MG63 (cell line): ENCODE measurements around the gene ATXN1. TPM values are rescaled to one million over a fixed set of nuclear protein-coding genes. Genes with fewer than 3 reads are reported as not detected.

Experiments used
- DNase-seq: peaks from one replicate; pipeline ENCODE4 v3.0.0-alpha.2; 2020
- H3K27me3 ChIP-seq: fragments of 250-450 bp; sonication (Bioruptor Pico); 2 replicates; pipeline ENCODE4 v1.5.1; 2020; ENCODE audit warnings: mild to moderate bottlenecking, moderate library complexity
- H3K36me3 ChIP-seq: fragments of 250-450 bp; sonication (Bioruptor Pico); 2 replicates; pipeline ENCODE4 v1.5.1; 2020; ENCODE audit warnings: mild to moderate bottlenecking, moderate library complexity
- H3K4me3 ChIP-seq: fragments of 250-450 bp; sonication (Bioruptor Pico); 2 replicates; pipeline ENCODE4 v1.5.1; 2020; ENCODE audit warnings: mild to moderate bottlenecking, moderate library complexity
- H3K9me3 ChIP-seq: fragments of 250-450 bp; sonication (Bioruptor Pico); 2 replicates; pipeline ENCODE4 v1.5.1; 2020; ENCODE audit warnings: mild to moderate bottlenecking, moderate library complexity
- total RNA-seq: library from RNA; depleted of rRNA; stranded (reverse); fragments of >200 nt; shearing (Covaris generic); gene quantifications from 2 replicates; pipeline ENCODE4 v1.2.3, GENCODE V29; 2014; ENCODE audit warnings: low replicate concordance

ATXN1 gene
- total RNA-seq, 1 experiment from 2014 or later = 5.9 TPM

GRCh38 chr6:16684896-16685554 is 76.2 kb downstream of the ATXN1 start:
- Histone ChIP-seq H3K36me3 (no peaks in the 10 kb centered on the region), H3K9me3 (no peaks in the 10 kb centered on the region), H3K4me3 (no peak overlapping the region), H3K27me3 (no peaks in the 10 kb centered on the region)
- peak; percentile 65 for DNase-seq

GRCh38 chr6:16684195-16684689 is 77.0 kb downstream of the ATXN1 start:
- DNase-seq = no peak
- Histone ChIP-seq H3K27me3 (no peaks in the 10 kb centered on the region), H3K9me3 (no peaks in the 10 kb centered on the region), H3K4me3 (no peak overlapping the region), H3K36me3 (no peaks in the 10 kb centered on the region)

GRCh38 chr6:16683641-16684194 is 77.5 kb downstream of the ATXN1 start:
- H3K27me3 ChIP-seq = no peaks in the 10 kb centered on the region
- DNase-seq = peak; percentile 83
- H3K9me3 ChIP-seq = no peaks in the 10 kb centered on the region
- no peak overlapping the region for H3K4me3 ChIP-seq
- no peaks in the 10 kb centered on the region for H3K36me3 ChIP-seq

- Histone ChIP-seq H3K36me3 (no peaks in the 10 kb centered on the region), H3K4me3 (no peak overlapping the region), H3K27me3 (no peaks in the 10 kb centered on the region), H3K9me3 (no peaks in the 10 kb centered on the region)
- DNase-seq = peak; percentile 58
Observed at GRCh38 chr6:16681260-16681873, 79.9 kb downstream of the ATXN1 start.

- no peaks in the 10 kb centered on the region for H3K9me3 ChIP-seq
- no peak overlapping the region for H3K4me3 ChIP-seq
- no peaks in the 10 kb centered on the region for H3K27me3 ChIP-seq
- DNase-seq = no peak
- H3K36me3 ChIP-seq = no peaks in the 10 kb centered on the region
Observed at GRCh38 chr6:16679050-16679449, 82.2 kb downstream of the ATXN1 start.

- Histone ChIP-seq H3K9me3 (no peaks in the 10 kb centered on the region), H3K36me3 (no peaks in the 10 kb centered on the region), H3K4me3 (no peak overlapping the region), H3K27me3 (no peaks in the 10 kb centered on the region)
- no peak for DNase-seq
Observed at GRCh38 chr6:16677458-16677857, 83.8 kb downstream of the ATXN1 start.

- no peaks in the 10 kb centered on the region for H3K9me3 ChIP-seq
- DNase-seq = peak; percentile 12
- no peaks in the 10 kb centered on the region for H3K36me3 ChIP-seq
Observed at GRCh38 chr6:16676978-16677377, 84.3 kb downstream of the ATXN1 start.

GRCh38 chr6:16676376-16676775 is 84.9 kb downstream of the ATXN1 start:
- Histone ChIP-seq H3K9me3 (no peaks in the 10 kb centered on the region), H3K4me3 (no peak overlapping the region), H3K36me3 (no peaks in the 10 kb centered on the region), H3K27me3 (no peaks in the 10 kb centered on the region)
- no peak for DNase-seq

More at GRCh38 chr6:16676978-16677377, 84.3 kb downstream of the ATXN1 start:
- Histone ChIP-seq H3K27me3 (no peaks in the 10 kb centered on the region), H3K4me3 (no peak overlapping the region)

GRCh38 chr6:16674801-16675392 is 86.4 kb downstream of the ATXN1 start:
- Histone ChIP-seq H3K4me3 (no peak overlapping the region), H3K27me3 (no peaks in the 10 kb centered on the region), H3K9me3 (no peaks in the 10 kb centered on the region), H3K36me3 (no peaks in the 10 kb centered on the region)
- DNase-seq = no peak

- H3K36me3 ChIP-seq = no peaks in the 10 kb centered on the region
- DNase-seq = no peak
- no peak overlapping the region for H3K4me3 ChIP-seq
- no peaks in the 10 kb centered on the region for H3K9me3 ChIP-seq
- no peaks in the 10 kb centered on the region for H3K27me3 ChIP-seq
Observed at GRCh38 chr6:16673011-16673797, 88.1 kb downstream of the ATXN1 start.

- no peak for DNase-seq
- Histone ChIP-seq H3K36me3 (no peaks in the 10 kb centered on the region), H3K4me3 (no peak overlapping the region), H3K9me3 (no peaks in the 10 kb centered on the region), H3K27me3 (no peaks in the 10 kb centered on the region)
Observed at GRCh38 chr6:16671302-16672289, 89.7 kb downstream of the ATXN1 start.

GRCh38 chr6:16670617-16671051 is 90.6 kb downstream of the ATXN1 start:
- no peak for DNase-seq
- Histone ChIP-seq H3K36me3 (no peaks in the 10 kb centered on the region), H3K4me3 (no peak overlapping the region), H3K27me3 (no peaks in the 10 kb centered on the region), H3K9me3 (no peaks in the 10 kb centered on the region)

- H3K4me3 ChIP-seq = no peak overlapping the region
- no peaks in the 10 kb centered on the region for H3K36me3 ChIP-seq
- no peaks in the 10 kb centered on the region for H3K9me3 ChIP-seq
- no peak for DNase-seq
- H3K27me3 ChIP-seq = no peaks in the 10 kb centered on the region
Observed at GRCh38 chr6:16670183-16670582, 91.1 kb downstream of the ATXN1 start.

GRCh38 chr6:16669227-16669626 is 92.0 kb downstream of the ATXN1 start:
- no peak overlapping the region for H3K4me3 ChIP-seq

GRCh38 chr6:16667509-16667908 is 93.8 kb downstream of the ATXN1 start:
- DNase-seq = no peak
- no peaks in the 10 kb centered on the region for H3K27me3 ChIP-seq
- H3K36me3 ChIP-seq = no peaks in the 10 kb centered on the region
- H3K4me3 ChIP-seq = no peak overlapping the region
- H3K9me3 ChIP-seq = no peaks in the 10 kb centered on the region

More at GRCh38 chr6:16669227-16669626, 92.0 kb downstream of the ATXN1 start:
- Histone ChIP-seq H3K9me3 (no peaks in the 10 kb centered on the region), H3K27me3 (no peaks in the 10 kb centered on the region), H3K36me3 (no peaks in the 10 kb centered on the region)
- DNase-seq = peak; percentile 28

GRCh38 chr6:16665992-16666391 is 95.3 kb downstream of the ATXN1 start:
- Histone ChIP-seq H3K27me3 (no peaks in the 10 kb centered on the region), H3K4me3 (no peak overlapping the region), H3K9me3 (0 out of 2 replicates have a peak, but pooled peaks cover 1% of the 10 kb centered on the region), H3K36me3 (no peaks in the 10 kb centered on the region)
- DNase-seq = no peak
